K562 (cell line): Measurements from ENCODE around the gene PEX5. TPM values are rescaled to one million over a fixed set of nuclear protein-coding genes. Genes with fewer than 3 reads are reported as not detected.

Source experiments
- ARID2 ChIP-seq: fragments of 450-650 bp; IDR thresholded peaks from 2 replicates; pipeline ENCODE4 v1.6.1; 2017; ENCODE audit warnings: antibody characterized with exemption, mild to moderate bottlenecking
- ATF7 ChIP-seq: fragments of 450-650 bp; IDR thresholded peaks from 2 replicates; pipeline ENCODE4 v1.7.1; 2014; ENCODE audit warnings: mild to moderate bottlenecking, moderate library complexity
- CC2D1A ChIP-seq: fragments of 450-650 bp; IDR thresholded peaks from 2 replicates; pipeline ENCODE4 v1.6.1; 2017; ENCODE audit warnings: mild to moderate bottlenecking
- EZH2 ChIP-seq: IDR thresholded peaks from 2 replicates; pipeline ENCODE4 v1.6.1; 2012; ENCODE audit warnings: low read depth, mild to moderate bottlenecking, inconsistent platforms, low read length, borderline replicate concordance
- HDAC6 ChIP-seq: IDR thresholded peaks from 2 replicates; pipeline ENCODE4 v1.6.1; 2012; ENCODE audit warnings: low read depth, mild to moderate bottlenecking, control low read depth, inconsistent platforms, low read length, moderate library complexity
- POLR2G ChIP-seq: fragments of 200-400 bp; formaldehyde crosslinking; IDR thresholded peaks from 2 replicates; pipeline ENCODE4 v1.6.1; 2017; ENCODE audit warnings: low read depth, mild to moderate bottlenecking, antibody characterized with exemption, low read length, moderate library complexity
- TRIM28 ChIP-seq: fragments of 450-650 bp; IDR thresholded peaks from 2 replicates; pipeline ENCODE4 v1.6.1; 2017
- U2AF1 ChIP-seq: fragments of 200-400 bp; formaldehyde crosslinking; optimal IDR thresholded peaks from 2 replicates; pipeline ENCODE3; 2017; ENCODE audit warnings: mild to moderate bottlenecking, low read depth, low read length, moderate library complexity
- polyA plus RNA-seq, 8 experiments: library from polyadenylated mRNA; depleted of rRNA in 4 of 8; stranded (reverse) in 5 of 8; unstranded in 3 of 8; fragments of >200 nt; fragmentation: Nextera tagmentation in 2 of 8; fragmentation: Illumina TruSeq in 1 of 8; extraction: Ambion mirVana in 2 of 8; extraction: Trizol in 1 of 8; gene quantifications; 2 replicates each; pipeline versions ENCODE4 v1.2.1 to v1.2.3, GENCODE V29; 2011 to 2014; ENCODE audit warnings: inconsistent platforms in 1 of 8, missing spikeins in 1 of 8
- total RNA-seq, 7 experiments: library from RNA; depleted of rRNA in 6 of 7; stranded (reverse); fragments of >200 nt in 6 of 7; fragmentation: Illumina TruSeq in 2 of 7; extraction: Trizol in 2 of 7; gene quantifications; 2 replicates each; pipeline versions ENCODE4 v1.2.1 to v1.2.3, GENCODE V29; 2011 to 2021; ENCODE audit warnings: low replicate concordance in 1 of 7
- TF ChIP-seq, protein P1 (sequence below): fragments of 450-650 bp; IDR thresholded peaks from 2 replicates; pipeline ENCODE4 v1.6.1; 2016; ENCODE audit warnings: low read depth
- TF ChIP-seq, protein P2 (sequence below): sonication (generic); formaldehyde crosslinking; IDR thresholded peaks from 2 replicates; pipeline ENCODE4 v1.8.0; 2022; ENCODE audit warnings: missing genetic modification reagents, mild to moderate bottlenecking, borderline replicate concordance
- TF ChIP-seq, protein P3 (sequence below): sonication (generic); formaldehyde crosslinking; IDR thresholded peaks from 2 replicates; pipeline ENCODE4 v1.8.1; 2023; ENCODE audit warnings: mild to moderate bottlenecking, missing genetic modification reagents, moderate library complexity
- TF ChIP-seq, protein P4 (sequence below): fragments of 200-800 bp; sonication (Bioruptor generic); IDR thresholded peaks from 2 replicates; pipeline ENCODE4 v1.6.1; 2016; ENCODE audit warnings: missing genetic modification characterization, missing compliant biosample characterization

Gene PEX5
- total and polyA plus RNA-seq, 9 of the 15 experiments (the other 6 are each of a cell fraction or from before 2014, with no cell fraction given): 1.4 to 26.1 (median 14.0) TPM

DNA sequence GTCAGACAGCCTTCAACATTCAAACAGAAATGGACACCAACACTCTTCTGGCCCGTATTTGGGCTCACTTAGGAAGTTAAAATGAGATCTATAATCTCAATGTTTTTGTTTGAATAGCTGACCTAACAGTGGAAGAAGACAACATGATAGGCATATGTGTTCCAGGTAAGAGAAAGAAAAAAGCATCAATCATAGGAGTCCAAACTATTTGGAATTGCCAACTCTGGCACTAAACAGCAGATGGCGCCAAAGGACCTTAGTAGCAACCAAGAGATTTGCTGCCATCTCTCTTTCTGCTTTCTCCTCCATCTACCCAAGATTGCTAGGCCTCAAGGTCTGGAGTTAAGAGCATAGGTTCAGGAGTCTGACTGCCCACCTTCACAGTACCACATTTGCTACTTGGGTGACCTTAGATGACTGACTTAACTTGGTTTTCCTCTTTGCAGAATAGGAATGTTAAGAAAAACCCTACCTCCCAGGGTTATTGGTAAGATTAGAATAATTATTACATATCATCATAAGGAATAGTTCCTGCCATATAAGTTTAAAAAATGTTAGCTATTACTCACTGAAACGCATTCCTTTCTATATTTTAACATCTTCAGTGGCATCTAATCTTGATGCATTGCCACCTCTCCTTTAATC lies 30.2 kb downstream of the PEX5 start (continued):
- TF ChIP-seq, protein P1, sequence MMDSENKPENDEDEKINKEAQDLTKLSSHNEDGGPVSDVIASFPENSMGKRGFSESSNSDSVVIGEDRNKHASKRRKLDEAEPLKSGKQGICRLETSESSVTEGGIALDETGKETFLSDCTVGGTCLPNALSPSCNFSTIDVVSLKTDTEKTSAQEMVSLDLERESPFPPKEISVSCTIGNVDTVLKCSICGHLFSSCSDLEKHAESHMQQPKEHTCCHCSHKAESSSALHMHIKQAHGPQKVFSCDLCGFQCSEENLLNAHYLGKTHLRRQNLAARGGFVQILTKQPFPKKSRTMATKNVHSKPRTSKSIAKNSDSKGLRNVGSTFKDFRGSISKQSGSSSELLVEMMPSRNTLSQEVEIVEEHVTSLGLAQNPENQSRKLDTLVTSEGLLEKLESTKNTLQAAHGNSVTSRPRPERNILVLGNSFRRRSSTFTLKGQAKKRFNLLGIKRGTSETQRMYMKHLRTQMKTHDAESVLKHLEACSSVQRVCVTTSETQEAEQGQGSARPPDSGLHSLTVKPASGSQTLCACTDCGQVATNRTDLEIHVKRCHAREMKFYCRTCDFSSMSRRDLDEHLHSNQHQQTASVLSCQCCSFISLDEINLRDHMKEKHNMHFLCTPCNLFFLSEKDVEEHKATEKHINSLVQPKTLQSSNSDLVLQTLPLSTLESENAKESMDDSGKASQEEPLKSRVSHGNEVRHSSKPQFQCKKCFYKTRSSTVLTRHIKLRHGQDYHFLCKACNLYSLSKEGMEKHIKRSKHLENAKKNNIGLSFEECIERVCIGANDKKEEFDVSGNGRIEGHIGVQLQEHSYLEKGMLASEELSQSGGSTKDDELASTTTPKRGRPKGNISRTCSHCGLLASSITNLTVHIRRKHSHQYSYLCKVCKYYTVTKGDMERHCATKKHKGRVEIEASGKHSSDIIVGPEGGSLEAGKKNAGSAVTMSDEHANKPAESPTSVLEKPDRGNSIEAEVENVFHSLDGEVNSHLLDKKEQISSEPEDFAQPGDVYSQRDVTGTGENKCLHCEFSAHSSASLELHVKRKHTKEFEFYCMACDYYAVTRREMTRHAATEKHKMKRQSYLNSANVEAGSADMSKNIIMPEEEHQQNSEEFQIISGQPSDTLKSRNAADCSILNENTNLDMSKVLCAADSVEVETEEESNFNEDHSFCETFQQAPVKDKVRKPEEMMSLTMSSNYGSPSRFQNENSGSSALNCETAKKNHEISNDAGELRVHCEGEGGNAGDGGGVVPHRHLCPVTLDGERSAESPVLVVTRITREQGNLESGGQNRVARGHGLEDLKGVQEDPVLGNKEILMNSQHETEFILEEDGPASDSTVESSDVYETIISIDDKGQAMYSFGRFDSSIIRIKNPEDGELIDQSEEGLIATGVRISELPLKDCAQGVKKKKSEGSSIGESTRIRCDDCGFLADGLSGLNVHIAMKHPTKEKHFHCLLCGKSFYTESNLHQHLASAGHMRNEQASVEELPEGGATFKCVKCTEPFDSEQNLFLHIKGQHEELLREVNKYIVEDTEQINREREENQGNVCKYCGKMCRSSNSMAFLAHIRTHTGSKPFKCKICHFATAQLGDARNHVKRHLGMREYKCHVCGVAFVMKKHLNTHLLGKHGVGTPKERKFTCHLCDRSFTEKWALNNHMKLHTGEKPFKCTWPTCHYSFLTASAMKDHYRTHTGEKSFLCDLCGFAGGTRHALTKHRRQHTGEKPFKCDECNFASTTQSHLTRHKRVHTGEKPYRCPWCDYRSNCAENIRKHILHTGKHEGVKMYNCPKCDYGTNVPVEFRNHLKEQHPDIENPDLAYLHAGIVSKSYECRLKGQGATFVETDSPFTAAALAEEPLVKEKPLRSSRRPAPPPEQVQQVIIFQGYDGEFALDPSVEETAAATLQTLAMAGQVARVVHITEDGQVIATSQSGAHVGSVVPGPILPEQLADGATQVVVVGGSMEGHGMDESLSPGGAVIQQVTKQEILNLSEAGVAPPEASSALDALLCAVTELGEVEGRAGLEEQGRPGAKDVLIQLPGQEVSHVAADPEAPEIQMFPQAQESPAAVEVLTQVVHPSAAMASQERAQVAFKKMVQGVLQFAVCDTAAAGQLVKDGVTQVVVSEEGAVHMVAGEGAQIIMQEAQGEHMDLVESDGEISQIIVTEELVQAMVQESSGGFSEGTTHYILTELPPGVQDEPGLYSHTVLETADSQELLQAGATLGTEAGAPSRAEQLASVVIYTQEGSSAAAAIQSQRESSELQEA: no peak
- TF ChIP-seq POLR2G (no peak), EZH2 (no peak), TRIM28 (no peak), ARID2 (peak; percentile 94), CC2D1A (peak; percentile 68; the same call in 1 of the 2 replicates), U2AF1 (no peak), ATF7 (no peak), HDAC6 (no peak)
- TF ChIP-seq, protein P2, sequence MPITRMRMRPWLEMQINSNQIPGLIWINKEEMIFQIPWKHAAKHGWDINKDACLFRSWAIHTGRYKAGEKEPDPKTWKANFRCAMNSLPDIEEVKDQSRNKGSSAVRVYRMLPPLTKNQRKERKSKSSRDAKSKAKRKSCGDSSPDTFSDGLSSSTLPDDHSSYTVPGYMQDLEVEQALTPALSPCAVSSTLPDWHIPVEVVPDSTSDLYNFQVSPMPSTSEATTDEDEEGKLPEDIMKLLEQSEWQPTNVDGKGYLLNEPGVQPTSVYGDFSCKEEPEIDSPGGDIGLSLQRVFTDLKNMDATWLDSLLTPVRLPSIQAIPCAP (CRISPR knock-in tag): no peak
- TF ChIP-seq, protein P3, sequence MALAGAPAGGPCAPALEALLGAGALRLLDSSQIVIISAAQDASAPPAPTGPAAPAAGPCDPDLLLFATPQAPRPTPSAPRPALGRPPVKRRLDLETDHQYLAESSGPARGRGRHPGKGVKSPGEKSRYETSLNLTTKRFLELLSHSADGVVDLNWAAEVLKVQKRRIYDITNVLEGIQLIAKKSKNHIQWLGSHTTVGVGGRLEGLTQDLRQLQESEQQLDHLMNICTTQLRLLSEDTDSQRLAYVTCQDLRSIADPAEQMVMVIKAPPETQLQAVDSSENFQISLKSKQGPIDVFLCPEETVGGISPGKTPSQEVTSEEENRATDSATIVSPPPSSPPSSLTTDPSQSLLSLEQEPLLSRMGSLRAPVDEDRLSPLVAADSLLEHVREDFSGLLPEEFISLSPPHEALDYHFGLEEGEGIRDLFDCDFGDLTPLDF: no peak
- TF ChIP-seq, protein P4, sequence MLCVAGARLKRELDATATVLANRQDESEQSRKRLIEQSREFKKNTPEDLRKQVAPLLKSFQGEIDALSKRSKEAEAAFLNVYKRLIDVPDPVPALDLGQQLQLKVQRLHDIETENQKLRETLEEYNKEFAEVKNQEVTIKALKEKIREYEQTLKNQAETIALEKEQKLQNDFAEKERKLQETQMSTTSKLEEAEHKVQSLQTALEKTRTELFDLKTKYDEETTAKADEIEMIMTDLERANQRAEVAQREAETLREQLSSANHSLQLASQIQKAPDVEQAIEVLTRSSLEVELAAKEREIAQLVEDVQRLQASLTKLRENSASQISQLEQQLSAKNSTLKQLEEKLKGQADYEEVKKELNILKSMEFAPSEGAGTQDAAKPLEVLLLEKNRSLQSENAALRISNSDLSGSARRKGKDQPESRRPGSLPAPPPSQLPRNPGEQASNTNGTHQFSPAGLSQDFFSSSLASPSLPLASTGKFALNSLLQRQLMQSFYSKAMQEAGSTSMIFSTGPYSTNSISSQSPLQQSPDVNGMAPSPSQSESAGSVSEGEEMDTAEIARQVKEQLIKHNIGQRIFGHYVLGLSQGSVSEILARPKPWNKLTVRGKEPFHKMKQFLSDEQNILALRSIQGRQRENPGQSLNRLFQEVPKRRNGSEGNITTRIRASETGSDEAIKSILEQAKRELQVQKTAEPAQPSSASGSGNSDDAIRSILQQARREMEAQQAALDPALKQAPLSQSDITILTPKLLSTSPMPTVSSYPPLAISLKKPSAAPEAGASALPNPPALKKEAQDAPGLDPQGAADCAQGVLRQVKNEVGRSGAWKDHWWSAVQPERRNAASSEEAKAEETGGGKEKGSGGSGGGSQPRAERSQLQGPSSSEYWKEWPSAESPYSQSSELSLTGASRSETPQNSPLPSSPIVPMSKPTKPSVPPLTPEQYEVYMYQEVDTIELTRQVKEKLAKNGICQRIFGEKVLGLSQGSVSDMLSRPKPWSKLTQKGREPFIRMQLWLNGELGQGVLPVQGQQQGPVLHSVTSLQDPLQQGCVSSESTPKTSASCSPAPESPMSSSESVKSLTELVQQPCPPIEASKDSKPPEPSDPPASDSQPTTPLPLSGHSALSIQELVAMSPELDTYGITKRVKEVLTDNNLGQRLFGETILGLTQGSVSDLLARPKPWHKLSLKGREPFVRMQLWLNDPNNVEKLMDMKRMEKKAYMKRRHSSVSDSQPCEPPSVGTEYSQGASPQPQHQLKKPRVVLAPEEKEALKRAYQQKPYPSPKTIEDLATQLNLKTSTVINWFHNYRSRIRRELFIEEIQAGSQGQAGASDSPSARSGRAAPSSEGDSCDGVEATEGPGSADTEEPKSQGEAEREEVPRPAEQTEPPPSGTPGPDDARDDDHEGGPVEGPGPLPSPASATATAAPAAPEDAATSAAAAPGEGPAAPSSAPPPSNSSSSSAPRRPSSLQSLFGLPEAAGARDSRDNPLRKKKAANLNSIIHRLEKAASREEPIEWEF (CRISPR knock-in tag): no peak
